H1 (cell line): ENCODE data around the gene CLDN6. TPM values are rescaled to one million over a fixed set of nuclear protein-coding genes. Genes with fewer than 3 reads are reported as not detected.

Experiments used
- CREB1 ChIP-seq: IDR thresholded peaks from 2 replicates; pipeline ENCODE4 v1.6.1; 2012; ENCODE audit warnings: inconsistent platforms
- FOSL1 ChIP-seq: IDR thresholded peaks from 2 replicates; pipeline ENCODE4 v1.6.1; 2011; ENCODE audit warnings: mild to moderate bottlenecking, low read depth, low read length, moderate library complexity; ENCODE audit not compliant: insufficient read depth
- GTF2F1 ChIP-seq: IDR thresholded peaks from 2 replicates; pipeline ENCODE4 v1.6.1; 2012; ENCODE audit warnings: low read depth, low read length, improper control_type of control experiment, borderline replicate concordance
- JUN ChIP-seq: IDR thresholded peaks from 2 replicates; pipeline ENCODE4 v1.6.1; 2011; ENCODE audit warnings: low read depth, mild to moderate bottlenecking, improper control_type of control experiment, low read length
- MAFK ChIP-seq: IDR thresholded peaks from 2 replicates; pipeline ENCODE4 v1.6.1; 2012; ENCODE audit warnings: low read depth, mild to moderate bottlenecking, improper control_type of control experiment, low read length
- NANOG ChIP-seq: IDR thresholded peaks from 2 replicates; pipeline ENCODE4 v1.6.1; 2011; ENCODE audit warnings: low read length, low read depth, mild to moderate bottlenecking, inconsistent platforms; ENCODE audit not compliant: insufficient read depth, poor library complexity, severe bottlenecking
- PHF8 ChIP-seq: fragments of 200-600 bp; sonication (generic); conservative IDR thresholded peaks from 2 replicates; pipeline ENCODE4 v1.7.1; 2012; ENCODE audit warnings: low read depth, mild to moderate bottlenecking, inconsistent platforms, low read length, moderate library complexity
- SAP30 ChIP-seq: fragments of 300-600 bp; sonication (generic); IDR thresholded peaks from 2 replicates; pipeline ENCODE4 v1.7.1; 2012; ENCODE audit warnings: low read length, moderate library complexity, mild to moderate bottlenecking, inconsistent platforms; ENCODE audit not compliant: insufficient read depth, insufficient replicate concordance
- TBP ChIP-seq: IDR thresholded peaks from 2 replicates; pipeline ENCODE4 v1.6.1; 2011; ENCODE audit warnings: low read depth, low read length, improper control_type of control experiment
- polyA plus RNA-seq, 7 experiments: library from polyadenylated mRNA; depleted of rRNA in 3 of 7; stranded (reverse) in 5 of 7; unstranded in 2 of 7; fragments of >200 nt in 5 of 7; fragments of 200-250 nt in 2 of 7; gene quantifications; 1 replicate in 5 of 7; 2 replicates in 1 of 7; 4 replicates in 1 of 7; pipeline versions ENCODE4 v1.2.1 to v1.2.3, GENCODE V29; 2011 to 2013; ENCODE audit warnings: missing spikeins in 2 of 7, mixed read lengths in 2 of 7
- total RNA-seq: library from RNA; stranded (reverse); fragmentation: NEBNext Ultra II Directional; extraction: Animal tissue kit (Norgen Biotek cat#: 25700); gene quantifications from 2 replicates; pipeline ENCODE4 v1.2.1, GENCODE V29; 2021
- TF ChIP-seq, protein P1 (sequence below): IDR thresholded peaks from 2 replicates; pipeline ENCODE4 v1.6.1; 2011; ENCODE audit warnings: low read depth, mild to moderate bottlenecking, low read length; ENCODE audit not compliant: insufficient read depth

The CLDN6 gene
- total and polyA plus RNA-seq, 2 of the 8 experiments (the other 6 are each of a cell fraction or from before 2014, with no cell fraction given), result 747 to 1,115 TPM

DNA sequence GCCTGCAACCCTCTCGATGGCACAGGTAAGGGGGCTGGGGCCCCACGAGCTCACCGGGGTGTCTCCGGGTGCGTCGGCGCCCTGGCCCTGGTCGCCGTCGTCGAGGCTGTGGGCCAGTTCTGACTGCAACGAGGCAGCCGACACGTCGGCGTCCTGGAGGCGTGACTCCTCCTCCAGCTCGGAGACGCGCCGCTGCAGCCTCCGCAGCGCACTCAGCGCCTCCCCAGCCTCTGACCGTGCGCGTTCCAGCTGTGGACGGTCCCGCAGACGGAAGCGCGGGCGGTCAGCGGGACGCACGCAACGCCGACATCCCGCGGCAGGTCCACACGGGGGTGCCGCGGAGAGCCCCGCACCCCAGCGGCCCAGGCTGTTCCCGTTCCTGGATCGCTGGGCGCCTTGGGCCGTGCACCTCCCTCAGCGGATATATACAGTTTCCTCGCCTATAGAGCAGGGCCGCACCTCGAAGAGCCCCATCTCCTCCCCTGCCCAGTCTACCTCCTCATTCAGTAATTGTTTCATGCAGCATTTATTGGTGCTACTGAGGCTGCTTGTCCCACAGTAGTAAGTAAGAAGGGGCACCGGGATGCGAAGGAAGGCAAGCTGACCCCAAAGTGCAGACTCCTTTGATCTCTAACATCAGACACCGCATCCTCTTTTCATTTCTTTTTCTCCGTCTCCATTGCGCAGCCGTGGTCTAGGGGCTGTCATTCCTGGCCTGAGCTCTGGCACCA lies 11.7 kb upstream of the CLDN6 start (continued):
- TF ChIP-seq FOSL1, result no peak
- TF ChIP-seq, protein P1, sequence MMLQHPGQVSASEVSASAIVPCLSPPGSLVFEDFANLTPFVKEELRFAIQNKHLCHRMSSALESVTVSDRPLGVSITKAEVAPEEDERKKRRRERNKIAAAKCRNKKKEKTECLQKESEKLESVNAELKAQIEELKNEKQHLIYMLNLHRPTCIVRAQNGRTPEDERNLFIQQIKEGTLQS, result no peak
- TF ChIP-seq TBP, result no peak
- TF ChIP-seq GTF2F1, result no peak
- TF ChIP-seq NANOG, result no peak
- TF ChIP-seq JUN, result no peak
- no peak for TF ChIP-seq MAFK
- no peak for TF ChIP-seq PHF8
- no peak for TF ChIP-seq SAP30
- TF ChIP-seq CREB1, result no peak
- TF ChIP-seq, all 59 proteins: peak for 0
